Thyroid gland (tissue), 4 donors: Measurements from ENCODE around the gene DENND1A. TPM values are rescaled to one million over a fixed set of nuclear protein-coding genes. Genes with fewer than 3 reads are reported as not detected.
"Not testable (repeated sequence)": the region's sequence is repeated elsewhere in the genome, so short reads cannot be mapped to it uniquely, and the experiment has no call there.

ENCODE experiments used
- DNase-seq, 2 donors: peaks; one replicate each; pipeline ENCODE4 v3.0.0-alpha.2; 2019
- H3K27ac ChIP-seq, 3 donors: fragments of 200-600 bp; sonication (generic); 1 replicate in 2 of 3; 2 replicates in 1 of 3; pipeline ENCODE4 v1.5.1; 2016 to 2019; ENCODE audit warnings: mild to moderate bottlenecking in 1 of 3, moderate library complexity in 1 of 3
- H3K27me3 ChIP-seq: fragments of 200-600 bp; sonication (generic); one replicate; pipeline ENCODE4 v1.5.1; 2019
- H3K36me3 ChIP-seq, 2 donors: fragments of 200-600 bp; sonication (generic); one replicate each; pipeline ENCODE4 v1.5.1; 2016 to 2019
- H3K4me1 ChIP-seq, 2 donors: fragments of 200-600 bp; sonication (generic); one replicate each; pipeline ENCODE4 v1.5.1; 2017 to 2019
- H3K4me3 ChIP-seq, 3 donors: fragments of 200-600 bp; sonication (generic); replicated peaks in 1 of 3; 1 replicate in 2 of 3; 2 replicates in 1 of 3; pipeline ENCODE4 v1.5.1; 2016; ENCODE audit warnings: mild to moderate bottlenecking in 1 of 3
- H3K9me3 ChIP-seq: fragments of 200-600 bp; sonication (generic); one replicate; pipeline ENCODE4 v1.5.1; 2017
- POLR2A ChIP-seq, 2 donors: fragments of 450-650 bp; IDR thresholded peaks; one replicate each; pipeline ENCODE4 v1.6.1; 2017; ENCODE audit warnings: antibody characterized with exemption in 2 of 2, mild to moderate bottlenecking in 2 of 2, moderate library complexity in 1 of 2
- WGBS, 2 donors: methylation state at CpG; one replicate each; pipeline ENCODE4 v1.1.5; 2017; 5-methylcytosine and 5-hydroxymethylcytosine counted together
- intact Hi-C: fragments of 100-400 bp; cut with DNase I; formaldehyde crosslinking; loops from one replicate; pipeline ENCODE4 v1.15.1; 2023
- total RNA-seq, 4 donors: library from RNA; depleted of rRNA; stranded (reverse); fragments of >200 nt; gene quantifications; one replicate each; pipeline ENCODE4 v1.2.3, GENCODE V29; 2016
- TF ChIP-seq, protein P1 (sequence below), 6 experiments: fragments of 200-600 bp in 3 of 6; fragments of 450-650 bp in 3 of 6; sonication (generic) in 3 of 6; IDR thresholded peaks; one replicate each; pipeline ENCODE4 v1.5.1; 2016 to 2019; ENCODE audit warnings: antibody characterized with exemption in 6 of 6, mild to moderate bottlenecking in 2 of 6, inconsistent platforms in 1 of 6, moderate library complexity in 1 of 6

Gene DENND1A
- total RNA-seq, 4 donors from 2014 or later, result 18.8 to 34.4 (median 28.2) TPM

DNA sequence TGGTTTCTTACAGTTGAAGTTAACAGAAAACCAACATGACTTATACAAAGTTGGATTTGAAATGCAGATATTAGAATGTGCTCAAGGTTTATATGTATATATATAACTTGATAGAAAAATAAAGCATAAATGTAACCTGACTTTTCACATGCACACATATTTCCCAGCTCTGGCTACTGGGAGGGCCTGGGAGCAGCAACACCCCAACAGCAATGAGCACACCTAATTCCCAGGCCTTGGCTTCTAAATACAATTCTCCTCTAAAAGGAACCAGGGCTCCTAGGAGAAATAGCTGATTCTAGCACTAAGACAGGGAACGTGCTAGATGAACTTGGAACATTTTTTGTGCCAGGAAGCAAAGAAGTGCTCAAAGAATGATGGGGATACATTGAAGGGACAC is 42.1 kb downstream of the DENND1A start:
- no peaks in the 10 kb centered on the region for H3K27me3 ChIP-seq
- H3K9me3 ChIP-seq, result no peaks in the 10 kb centered on the region
- H3K27ac ChIP-seq, result no peak overlapping the region
- 96 to 100% methylated on average over 1 of the region's 1 CpG for WGBS, 2 donors
- intact Hi-C loops, result no loop called here
- no peak overlapping the region for H3K4me3 ChIP-seq
- no peak for TF ChIP-seq POLR2A (IDR thresholded peaks at IDR 0.05)
- TF ChIP-seq, protein P1, sequence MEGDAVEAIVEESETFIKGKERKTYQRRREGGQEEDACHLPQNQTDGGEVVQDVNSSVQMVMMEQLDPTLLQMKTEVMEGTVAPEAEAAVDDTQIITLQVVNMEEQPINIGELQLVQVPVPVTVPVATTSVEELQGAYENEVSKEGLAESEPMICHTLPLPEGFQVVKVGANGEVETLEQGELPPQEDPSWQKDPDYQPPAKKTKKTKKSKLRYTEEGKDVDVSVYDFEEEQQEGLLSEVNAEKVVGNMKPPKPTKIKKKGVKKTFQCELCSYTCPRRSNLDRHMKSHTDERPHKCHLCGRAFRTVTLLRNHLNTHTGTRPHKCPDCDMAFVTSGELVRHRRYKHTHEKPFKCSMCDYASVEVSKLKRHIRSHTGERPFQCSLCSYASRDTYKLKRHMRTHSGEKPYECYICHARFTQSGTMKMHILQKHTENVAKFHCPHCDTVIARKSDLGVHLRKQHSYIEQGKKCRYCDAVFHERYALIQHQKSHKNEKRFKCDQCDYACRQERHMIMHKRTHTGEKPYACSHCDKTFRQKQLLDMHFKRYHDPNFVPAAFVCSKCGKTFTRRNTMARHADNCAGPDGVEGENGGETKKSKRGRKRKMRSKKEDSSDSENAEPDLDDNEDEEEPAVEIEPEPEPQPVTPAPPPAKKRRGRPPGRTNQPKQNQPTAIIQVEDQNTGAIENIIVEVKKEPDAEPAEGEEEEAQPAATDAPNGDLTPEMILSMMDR (IDR thresholded peaks at IDR 0.05), result no peak
- DNase-seq, result no peak
- no peaks in the 10 kb centered on the region for H3K36me3 ChIP-seq
- no peaks in the 10 kb centered on the region for H3K4me1 ChIP-seq

DNA sequence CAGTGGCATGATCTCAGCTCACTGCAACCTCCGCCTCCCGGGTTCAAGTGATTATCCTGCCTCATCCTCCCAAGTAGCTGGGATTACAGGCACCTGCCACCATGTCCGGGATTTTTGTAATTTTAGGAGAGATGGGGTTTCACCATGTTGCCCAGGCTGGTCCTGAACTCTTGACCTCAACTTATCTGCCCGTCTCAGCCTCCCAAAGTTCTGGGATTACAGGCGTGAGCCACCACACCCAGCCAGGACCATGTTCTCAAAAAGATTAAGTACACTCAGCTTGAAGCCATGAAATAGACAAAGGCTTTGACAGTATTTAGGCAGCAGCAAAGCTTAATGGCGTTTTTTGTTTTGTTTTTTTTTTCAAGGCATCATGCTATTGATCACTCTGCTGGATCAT is 44.1 kb downstream of the DENND1A start:
- H3K27ac ChIP-seq, H3K4me1 ChIP-seq, DNase-seq, H3K9me3 ChIP-seq, H3K4me3 ChIP-seq, intact Hi-C loops, H3K36me3 ChIP-seq, H3K27me3 ChIP-seq: not testable (repeated sequence)
- WGBS, 2 donors, result 93 to 94% methylated on average over 6 of the region's 6 CpGs

DNA sequence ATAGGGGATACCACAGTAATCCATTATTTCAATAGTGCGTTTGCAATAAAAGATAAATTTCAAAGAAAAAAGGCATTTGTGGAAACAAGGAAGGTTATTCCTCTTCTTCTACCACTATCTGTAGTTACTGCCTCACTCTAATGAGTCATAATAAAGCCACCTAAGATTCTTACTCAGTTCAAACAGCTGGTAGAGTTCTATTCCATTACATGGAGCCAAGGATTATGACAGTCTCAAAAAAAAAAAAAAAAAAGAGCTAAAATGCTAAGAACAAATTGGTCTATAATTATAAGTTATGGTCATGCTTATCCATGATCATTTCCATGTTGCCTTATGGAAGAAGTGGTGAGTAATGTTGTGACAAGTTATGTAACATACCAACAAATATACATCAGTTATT is 46.3 kb downstream of the DENND1A start:
- intact Hi-C loops, result no loop called here
- TF ChIP-seq, protein P1 (IDR thresholded peaks at IDR 0.05), result no peak
- no peak for TF ChIP-seq POLR2A (IDR thresholded peaks at IDR 0.05)
- H3K9me3 ChIP-seq, result no peaks in the 10 kb centered on the region
- H3K4me1 ChIP-seq, result no peaks in the 10 kb centered on the region
- DNase-seq, result no peak
- WGBS, 2 donors, result 98 to 100% methylated on average over 1 of the region's 1 CpG
- no peak overlapping the region for H3K27ac ChIP-seq
- no peaks in the 10 kb centered on the region for H3K27me3 ChIP-seq
- H3K4me3 ChIP-seq, result no peak overlapping the region
- H3K36me3 ChIP-seq, result no peaks in the 10 kb centered on the region

DNA sequence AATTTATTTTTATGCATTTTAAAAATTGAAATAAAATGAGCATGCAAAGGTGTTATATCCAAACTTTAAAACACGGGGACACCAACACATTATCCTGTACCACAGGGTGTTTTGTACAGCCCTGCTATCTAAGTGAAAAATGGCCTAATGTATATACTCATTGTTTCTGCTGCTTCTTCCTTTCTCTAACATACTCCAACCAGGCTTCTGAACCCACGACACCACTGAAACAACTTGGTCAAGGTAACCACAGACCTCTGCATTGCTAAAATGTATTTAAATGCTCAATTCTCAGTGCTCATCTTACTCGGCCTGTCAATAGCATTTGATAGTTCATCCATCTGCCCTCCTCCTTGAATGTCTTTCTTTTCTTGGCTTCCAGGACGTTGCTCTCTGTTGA is 48.3 kb downstream of the DENND1A start:
- no peaks in the 10 kb centered on the region for H3K4me1 ChIP-seq
- intact Hi-C loops, result no loop called here
- 94 to 97% methylated on average over 4 of the region's 4 CpGs for WGBS, 2 donors
- no peak overlapping the region for H3K4me3 ChIP-seq
- H3K27me3 ChIP-seq, result no peaks in the 10 kb centered on the region
- H3K9me3 ChIP-seq, result no peaks in the 10 kb centered on the region
- peaks cover 0 to 7% of the 10 kb centered on the region in 2 donors for H3K36me3 ChIP-seq
- DNase-seq, result no peak
- no peak overlapping the region for H3K27ac ChIP-seq
- TF ChIP-seq, protein P1 (IDR thresholded peaks at IDR 0.05), result no peak
- no peak for TF ChIP-seq POLR2A (IDR thresholded peaks at IDR 0.05)

DNA sequence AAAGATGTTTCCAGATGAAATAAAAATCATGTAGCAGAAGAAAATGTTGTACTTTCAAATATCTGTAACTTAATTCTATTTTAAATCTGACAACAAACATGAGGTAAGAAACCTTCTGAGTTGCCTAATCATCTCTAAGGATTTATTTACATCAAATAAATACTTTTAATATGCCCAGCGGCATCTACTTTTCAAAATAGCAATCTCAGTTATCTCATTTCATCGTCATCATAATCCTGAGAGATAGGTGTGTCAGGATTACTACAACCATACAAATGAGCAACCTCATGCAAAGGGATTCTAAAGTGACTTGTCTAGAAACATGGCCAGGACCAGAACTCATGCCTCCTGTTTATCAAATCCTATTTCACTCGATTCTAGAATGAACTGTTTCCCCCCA is 49.5 kb downstream of the DENND1A start:
- H3K4me3 ChIP-seq, result no peak overlapping the region
- peaks cover 0 to 7% of the 10 kb centered on the region in 2 donors for H3K36me3 ChIP-seq
- no peak for DNase-seq
- whole genome bisulfite sequencing, 2 donors, result 86 to 91% methylated on average over 3 of the region's 3 CpGs
- H3K27me3 ChIP-seq, result no peaks in the 10 kb centered on the region
- no peak overlapping the region for H3K27ac ChIP-seq
- H3K9me3 ChIP-seq, result no peaks in the 10 kb centered on the region
- H3K4me1 ChIP-seq, result no peaks in the 10 kb centered on the region
- TF ChIP-seq POLR2A (IDR thresholded peaks at IDR 0.05), result no peak
- TF ChIP-seq, protein P1 (IDR thresholded peaks at IDR 0.05), result no peak
- intact Hi-C loops, result no loop called here

DNA sequence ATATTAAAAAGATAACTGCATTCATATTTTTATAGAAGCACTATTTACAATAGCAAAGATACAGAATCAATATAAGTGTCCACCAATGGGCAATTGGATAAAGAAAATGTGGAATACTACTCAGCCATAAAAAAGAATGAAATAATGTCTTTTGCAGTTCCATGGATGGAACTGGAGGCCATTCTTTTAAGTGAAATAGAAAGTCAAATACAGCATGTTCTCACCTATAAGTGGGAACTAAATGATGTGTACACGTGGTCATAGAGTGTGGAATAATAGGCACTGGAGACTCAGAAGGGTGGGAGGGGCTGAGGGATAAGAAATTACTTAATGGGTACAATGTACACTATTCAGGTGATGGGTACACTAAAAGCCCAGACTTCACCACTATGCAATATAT is 53.2 kb downstream of the DENND1A start:
- no peak for TF ChIP-seq POLR2A (IDR thresholded peaks at IDR 0.05)
- TF ChIP-seq, protein P1 (IDR thresholded peaks at IDR 0.05), result no peak

More for the DNA sequence above, 53.2 kb downstream of the DENND1A start:
- H3K27me3 ChIP-seq, result no peaks in the 10 kb centered on the region
- intact Hi-C loops, result no loop called here
- H3K9me3 ChIP-seq, result no peaks in the 10 kb centered on the region
- no peak overlapping the region for H3K4me3 ChIP-seq
- no peak for DNase-seq
- no peaks in the 10 kb centered on the region for H3K4me1 ChIP-seq
- H3K27ac ChIP-seq, result no peak overlapping the region
- H3K36me3 ChIP-seq, result peaks cover 0 to 7% of the 10 kb centered on the region in 2 donors
- WGBS, 2 donors, result 94 to 96% methylated on average over 1 of the region's 1 CpG
